ENCODE data around the gene C1orf35. TPM values are rescaled to one million over a fixed set of nuclear protein-coding genes. Genes with fewer than 3 reads are reported as not detected.

The C1orf35 gene
- total RNA-seq, 2 donors from 2014 or later: 18.3 TPM

GRCh38 chr1:228085287-228085951 lies 17.7 kb downstream of the C1orf35 start:
- Mint-ChIP-seq H3K4me1 (peaks cover 45% of the 10 kb centered on the region), H3K27ac (peak overlapping the region; percentile 96), H3K27me3 (no peaks in the 10 kb centered on the region), H3K9me3 (no peaks in the 10 kb centered on the region), H3K4me3 (peak overlapping the region; percentile 90), H3K36me3 (ENCODE audit: low read depth) (peaks cover 76% of the 10 kb centered on the region)
- ATAC-seq (replicated peaks): no peak

GRCh38 chr1:228084797-228085196 lies 18.3 kb downstream of the C1orf35 start:
- Mint-ChIP-seq H3K9me3 (no peaks in the 10 kb centered on the region), H3K27me3 (no peaks in the 10 kb centered on the region), H3K27ac (peak overlapping the region; percentile 96), H3K36me3 (ENCODE audit: low read depth) (peaks cover 70% of the 10 kb centered on the region), H3K4me3 (peak overlapping the region; percentile 90), H3K4me1 (peaks cover 45% of the 10 kb centered on the region)
- ATAC-seq (replicated peaks): no peak

- peak; percentile 44 for ATAC-seq (replicated peaks)
- no peaks in the 10 kb centered on the region for H3K27me3 Mint-ChIP-seq
- H3K4me3 Mint-ChIP-seq: peak overlapping the region; percentile 90
- H3K9me3 Mint-ChIP-seq: no peaks in the 10 kb centered on the region
- H3K27ac Mint-ChIP-seq: peak overlapping the region; percentile 96
- H3K4me1 Mint-ChIP-seq: peaks cover 44% of the 10 kb centered on the region
- H3K36me3 Mint-ChIP-seq (ENCODE audit: low read depth): peaks cover 65% of the 10 kb centered on the region
Observed at GRCh38 chr1:228084325-228084724, 18.8 kb downstream of the C1orf35 start.

GRCh38 chr1:228083871-228084278 lies 19.2 kb downstream of the C1orf35 start:
- no peaks in the 10 kb centered on the region for H3K9me3 Mint-ChIP-seq
- no peaks in the 10 kb centered on the region for H3K27me3 Mint-ChIP-seq
- no peak for ATAC-seq (replicated peaks)
- peaks cover 60% of the 10 kb centered on the region for H3K36me3 Mint-ChIP-seq (ENCODE audit: low read depth)
- H3K27ac Mint-ChIP-seq: peak overlapping the region; percentile 96
- peaks cover 40% of the 10 kb centered on the region for H3K4me1 Mint-ChIP-seq
- peak overlapping the region; percentile 90 for H3K4me3 Mint-ChIP-seq

- Mint-ChIP-seq H3K9me3 (no peaks in the 10 kb centered on the region), H3K36me3 (ENCODE audit: low read depth) (peaks cover 54% of the 10 kb centered on the region), H3K4me1 (peaks cover 35% of the 10 kb centered on the region), H3K27me3 (no peaks in the 10 kb centered on the region), H3K27ac (peak overlapping the region; percentile 96), H3K4me3 (peak overlapping the region; percentile 90)
- ATAC-seq (replicated peaks): peak; percentile 18
Observed at GRCh38 chr1:228082918-228083870, 19.9 kb downstream of the C1orf35 start.

- H3K36me3 Mint-ChIP-seq (ENCODE audit: low read depth): peaks cover 45% of the 10 kb centered on the region
- ATAC-seq (replicated peaks): peak; percentile 83
- peak within 1 kb of the TSS; percentile 90 for H3K4me3 Mint-ChIP-seq
- peak within 1 kb of the TSS; percentile 96 for H3K27ac Mint-ChIP-seq
- H3K9me3 Mint-ChIP-seq: no peaks in the 10 kb centered on the region
- H3K27me3 Mint-ChIP-seq: no peaks in the 10 kb centered on the region
- H3K4me1 Mint-ChIP-seq: peaks cover 26% of the 10 kb centered on the region
Observed at GRCh38 chr1:228082214-228082917, 20.8 kb downstream of the C1orf35 start, which contains the start of gene ARF1. TSS of gene ARF1 (plus strand) at chr1:228082708. CDS start at chr1:228097115, 14,407 bp downstream.

GRCh38 chr1:228081578-228082213 lies 21.4 kb downstream of the C1orf35 start:
- H3K9me3 Mint-ChIP-seq: no peaks in the 10 kb centered on the region
- H3K4me1 Mint-ChIP-seq: peaks cover 20% of the 10 kb centered on the region
- ATAC-seq (replicated peaks): no peak
- H3K27me3 Mint-ChIP-seq: no peaks in the 10 kb centered on the region
- peaks cover 39% of the 10 kb centered on the region for H3K36me3 Mint-ChIP-seq (ENCODE audit: low read depth)
- H3K4me3 Mint-ChIP-seq: peak overlapping the region; percentile 90
- peak overlapping the region; percentile 75 for H3K27ac Mint-ChIP-seq

GRCh38 chr1:228081144-228081543 lies 22.0 kb downstream of the C1orf35 start:
- H3K27ac Mint-ChIP-seq: peak overlapping the region; percentile 75
- peaks cover 33% of the 10 kb centered on the region for H3K36me3 Mint-ChIP-seq (ENCODE audit: low read depth)
- H3K4me3 Mint-ChIP-seq: peak overlapping the region; percentile 90
- ATAC-seq (replicated peaks): no peak
- no peaks in the 10 kb centered on the region for H3K27me3 Mint-ChIP-seq
- H3K4me1 Mint-ChIP-seq: peaks cover 16% of the 10 kb centered on the region
- no peaks in the 10 kb centered on the region for H3K9me3 Mint-ChIP-seq

GRCh38 chr1:228079601-228080263 lies 23.4 kb downstream of the C1orf35 start:
- Mint-ChIP-seq H3K9me3 (no peaks in the 10 kb centered on the region), H3K4me3 (peak overlapping the region; percentile 22), H3K27me3 (no peaks in the 10 kb centered on the region), H3K36me3 (ENCODE audit: low read depth) (peaks cover 19% of the 10 kb centered on the region), H3K4me1 (peaks cover 6% of the 10 kb centered on the region), H3K27ac (no peak overlapping the region)
- no peak for ATAC-seq (replicated peaks)

GRCh38 chr1:228079013-228079412 lies 24.1 kb downstream of the C1orf35 start:
- Mint-ChIP-seq H3K9me3 (no peaks in the 10 kb centered on the region), H3K4me1 (no peaks in the 10 kb centered on the region), H3K27me3 (no peaks in the 10 kb centered on the region), H3K27ac (no peak overlapping the region), H3K36me3 (ENCODE audit: low read depth) (peaks cover 12% of the 10 kb centered on the region), H3K4me3 (no peak overlapping the region)
- ATAC-seq (replicated peaks): no peak

- no peak overlapping the region for H3K4me3 Mint-ChIP-seq
- H3K27ac Mint-ChIP-seq: no peak overlapping the region
- no peaks in the 10 kb centered on the region for H3K9me3 Mint-ChIP-seq
- ATAC-seq (replicated peaks): no peak
- no peaks in the 10 kb centered on the region for H3K27me3 Mint-ChIP-seq
- no peaks in the 10 kb centered on the region for H3K36me3 Mint-ChIP-seq (ENCODE audit: low read depth)
- no peaks in the 10 kb centered on the region for H3K4me1 Mint-ChIP-seq
Observed at GRCh38 chr1:228077565-228078330, 25.4 kb downstream of the C1orf35 start.

GRCh38 chr1:228076796-228077430 lies 26.2 kb downstream of the C1orf35 start:
- Mint-ChIP-seq H3K27me3 (no peaks in the 10 kb centered on the region), H3K36me3 (ENCODE audit: low read depth) (no peaks in the 10 kb centered on the region), H3K4me3 (no peak overlapping the region), H3K9me3 (no peaks in the 10 kb centered on the region), H3K27ac (no peak overlapping the region), H3K4me1 (no peaks in the 10 kb centered on the region)
- ATAC-seq (replicated peaks): no peak

Data from activated T-helper 17 cell treated with anti-CD3 and anti-CD28 coated beads, Interleukin-2, amount 50 U/mL, for 72 hours (primary cell).